Measurements from ENCODE around the gene CABLES1.

GRCh38 chr18:23194155-23194996 is 59.1 kb downstream of the CABLES1 start:
- TF ChIP-seq SP1 (IDR thresholded peaks at IDR 0.05) (no peak), FOXA1 (IDR thresholded peaks at IDR 0.05) (no peak), PKNOX1 (IDR thresholded peaks at IDR 0.05) (no peak), HDGF (IDR thresholded peaks at IDR 0.05; ENCODE audit: borderline replicate concordance) (no peak), ZNF384 (IDR thresholded peaks at IDR 0.05) (no peak), CTBP1 (IDR thresholded peaks at IDR 0.05; ENCODE audit: borderline replicate concordance) (no peak), FOXM1 (IDR thresholded peaks at IDR 0.05; ENCODE audit: borderline replicate concordance) (no peak)
